ENCODE results near the gene ADCY6. TPM values are rescaled to one million over a fixed set of nuclear protein-coding genes. Genes with fewer than 3 reads are reported as not detected.

ADCY6 gene
- total and polyA plus RNA-seq, 2 donors (not counting 3 experiments of a cell fraction or from before 2014, with no cell fraction given), result 37.0 to 46.2 TPM

DNA sequence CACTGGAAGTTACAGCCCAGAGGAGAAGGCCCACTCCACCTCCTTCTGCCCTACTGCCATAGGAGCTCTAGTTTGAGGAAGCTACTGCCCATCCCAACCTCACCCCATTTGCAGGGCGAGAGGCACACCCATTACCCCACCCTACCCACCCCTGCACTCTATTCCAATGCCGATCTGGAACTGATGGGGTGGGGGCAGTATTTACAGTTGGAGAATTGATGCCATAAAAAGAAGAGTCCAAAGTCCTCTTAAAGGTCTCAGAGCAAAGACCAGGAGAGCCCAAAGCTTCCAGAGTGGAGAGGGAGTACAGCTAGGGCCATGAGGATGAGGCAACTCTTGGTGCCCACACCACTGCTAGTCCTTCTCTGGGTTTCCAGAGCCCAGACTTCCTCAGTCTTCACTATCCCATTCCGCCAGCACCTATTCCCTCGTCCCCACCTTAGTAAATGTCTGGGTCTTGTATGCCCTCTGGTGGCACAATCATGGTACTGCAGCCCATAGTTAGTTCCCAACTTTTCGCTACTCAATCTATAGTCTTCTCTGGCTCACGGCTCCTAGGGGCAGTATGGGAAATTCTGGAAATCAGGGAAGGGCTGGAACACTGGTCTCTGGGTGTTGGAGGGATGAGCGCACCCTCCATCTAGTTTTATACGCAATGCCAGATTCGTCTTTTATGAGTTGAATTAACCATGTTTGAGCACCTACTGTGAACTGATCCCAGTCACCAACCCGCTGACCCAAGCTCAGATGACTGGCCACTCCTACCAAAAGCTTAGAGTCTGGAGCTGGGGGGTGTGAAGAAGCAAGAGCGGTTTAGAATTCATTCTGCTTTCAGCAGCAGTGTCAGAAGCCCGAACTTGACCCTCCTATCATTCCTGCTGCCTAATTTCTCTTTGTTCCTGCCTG lies 6.9 kb upstream of the ADCY6 start:
- Histone ChIP-seq H3K9me1 (replicated peaks; ENCODE audit: control insufficient read depth, extremely low read depth, insufficient read depth, low read length) (no peaks in the 10 kb centered on the region), H3K36me3 (ENCODE audit: control insufficient read depth in 2 of 2, extremely low read depth in 1 of 2, insufficient read depth in 2 of 2, low read length in 2 of 2) (no peaks in the 10 kb centered on the region), H3K9me3 (replicated peaks; ENCODE audit: control insufficient read depth, insufficient read depth, low read length) (no peaks in the 10 kb centered on the region), H3K27ac (ENCODE audit: insufficient read depth, low read depth, low read length) (no peak overlapping the region), H4K20me1 (replicated peaks; ENCODE audit: control insufficient read depth, extremely low read depth, insufficient read depth, low read length) (no peaks in the 10 kb centered on the region), H2AFZ (ENCODE audit: low read depth, low read length) (peak overlapping the region; percentile 67), H3K9ac (replicated peaks; ENCODE audit: extremely low read depth, insufficient read depth, low read length) (no peak overlapping the region), H3K4me1 (ENCODE audit: control insufficient read depth, extremely low read depth, insufficient read depth, low read length) (no peaks in the 10 kb centered on the region), H3K4me3 (replicated peaks in 1 of 3; ENCODE audit: insufficient read depth in 1 of 3, low read depth in 1 of 3, low read length in 3 of 3) (no peak overlapping the region), H3K27me3 (ENCODE audit: control insufficient read depth in 2 of 2, insufficient read depth in 2 of 2, low read length in 2 of 2) (peaks cover 0 to 1% of the 10 kb centered on the region in 2 experiments), H3K79me2 (ENCODE audit: control insufficient read depth, insufficient read depth, low read length) (no peaks in the 10 kb centered on the region), H3K4me2 (ENCODE audit: insufficient read depth, low read length) (no peak overlapping the region)
- intact Hi-C loops (cut with micrococcal nuclease) (loop anchor here (1.0 to 2.0 kb wide), 4 partner anchors 15 to 254 kb away; no protein-coding TSS in a partner anchor), dilution Hi-C loops (cut with MboI; ENCODE audit: extremely low pct_ligation_motif_present, low sequenced_read_pairs) (no loop called here)
- TF ChIP-seq, protein P1, sequence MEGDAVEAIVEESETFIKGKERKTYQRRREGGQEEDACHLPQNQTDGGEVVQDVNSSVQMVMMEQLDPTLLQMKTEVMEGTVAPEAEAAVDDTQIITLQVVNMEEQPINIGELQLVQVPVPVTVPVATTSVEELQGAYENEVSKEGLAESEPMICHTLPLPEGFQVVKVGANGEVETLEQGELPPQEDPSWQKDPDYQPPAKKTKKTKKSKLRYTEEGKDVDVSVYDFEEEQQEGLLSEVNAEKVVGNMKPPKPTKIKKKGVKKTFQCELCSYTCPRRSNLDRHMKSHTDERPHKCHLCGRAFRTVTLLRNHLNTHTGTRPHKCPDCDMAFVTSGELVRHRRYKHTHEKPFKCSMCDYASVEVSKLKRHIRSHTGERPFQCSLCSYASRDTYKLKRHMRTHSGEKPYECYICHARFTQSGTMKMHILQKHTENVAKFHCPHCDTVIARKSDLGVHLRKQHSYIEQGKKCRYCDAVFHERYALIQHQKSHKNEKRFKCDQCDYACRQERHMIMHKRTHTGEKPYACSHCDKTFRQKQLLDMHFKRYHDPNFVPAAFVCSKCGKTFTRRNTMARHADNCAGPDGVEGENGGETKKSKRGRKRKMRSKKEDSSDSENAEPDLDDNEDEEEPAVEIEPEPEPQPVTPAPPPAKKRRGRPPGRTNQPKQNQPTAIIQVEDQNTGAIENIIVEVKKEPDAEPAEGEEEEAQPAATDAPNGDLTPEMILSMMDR (IDR thresholded peaks at IDR 0.05; ENCODE audit: extremely low read depth in 1 of 2, insufficient read depth in 1 of 2, low read depth in 1 of 2, low read length in 2 of 2), result peak; percentile 84 to 89
- TF ChIP-seq POLR2AphosphoS5 (IDR thresholded peaks at IDR 0.05; ENCODE audit: insufficient read depth, low read depth, low read length), result no peak
- FAIRE-seq (peak; percentile 98), DNase-seq (ENCODE audit: low read depth, low spot score) (peak; percentile 84)
- ChIA-PET POLR2A (interaction anchor here (0.9 kb wide), 1 partner anchor 42 kb away, joined by 4 read pairs; no protein-coding TSS in a partner anchor), CTCF (interaction anchor here (0.6 to 16.5 kb wide), 13 partner anchors 11 to 253 kb away, joined by 3 to 606 read pairs (median 3); no protein-coding TSS in a partner anchor)
- BruUV-seq (replicated peaks), result no TSS peak

- ChIA-PET CTCF (interaction anchor here (0.6 to 16.5 kb wide), 12 partner anchors 10 to 252 kb away, joined by 3 to 606 read pairs (median 4); no protein-coding TSS in a partner anchor), POLR2A (interaction anchor here (0.6 to 0.9 kb wide), 2 partner anchors 25 to 42 kb away, joined by 4 to 5 read pairs; no protein-coding TSS in a partner anchor)
- no peak overlapping the region for H3K4me3 ChIP-seq (replicated peaks in 1 of 3; ENCODE audit: insufficient read depth in 1 of 3, low read depth in 1 of 3, low read length in 3 of 3)
- TF ChIP-seq, protein P1 (IDR thresholded peaks at IDR 0.05; ENCODE audit: extremely low read depth in 1 of 2, insufficient read depth in 1 of 2, low read depth in 1 of 2, low read length in 2 of 2), result no peak
- no peak for TF ChIP-seq EZH2 (IDR thresholded peaks at IDR 0.05; ENCODE audit: borderline replicate concordance, low read depth, low read length, severe bottlenecking)
- no peak for TF ChIP-seq FOS (IDR thresholded peaks at IDR 0.05; ENCODE audit: borderline replicate concordance, insufficient read depth, low read length)
- no peak for TF ChIP-seq GATA2 (IDR thresholded peaks at IDR 0.05; ENCODE audit: insufficient read depth, insufficient read length, low read depth, low read length)
- TF ChIP-seq MYC (IDR thresholded peaks at IDR 0.05; ENCODE audit: low read depth, low read length), result no peak
- dilution Hi-C loops (cut with MboI; ENCODE audit: extremely low pct_ligation_motif_present, low sequenced_read_pairs), result no loop called here
- intact Hi-C loops (cut with micrococcal nuclease), result loop anchor here (1.0 to 2.0 kb wide), 3 partner anchors 14 to 253 kb away; no protein-coding TSS in a partner anchor
- no peaks in the 10 kb centered on the region for H3K9me3 ChIP-seq (replicated peaks; ENCODE audit: control insufficient read depth, insufficient read depth, low read length)
- no peak overlapping the region for H3K4me2 ChIP-seq (ENCODE audit: insufficient read depth, low read length)
- H4K20me1 ChIP-seq (replicated peaks; ENCODE audit: control insufficient read depth, extremely low read depth, insufficient read depth, low read length), result no peaks in the 10 kb centered on the region
- no peaks in the 10 kb centered on the region for H3K4me1 ChIP-seq (ENCODE audit: control insufficient read depth, extremely low read depth, insufficient read depth, low read length)
- H3K9ac ChIP-seq (replicated peaks; ENCODE audit: extremely low read depth, insufficient read depth, low read length), result no peak overlapping the region
- H3K79me2 ChIP-seq (ENCODE audit: control insufficient read depth, insufficient read depth, low read length), result no peaks in the 10 kb centered on the region
- BruUV-seq (replicated peaks), result no TSS peak
- no peak overlapping the region for H3K27ac ChIP-seq (ENCODE audit: insufficient read depth, low read depth, low read length)
- no peaks in the 10 kb centered on the region for H3K36me3 ChIP-seq (ENCODE audit: control insufficient read depth in 2 of 2, extremely low read depth in 1 of 2, insufficient read depth in 2 of 2, low read length in 2 of 2)
- H2AFZ ChIP-seq (ENCODE audit: low read depth, low read length), result no peak overlapping the region
- H3K27me3 ChIP-seq (ENCODE audit: control insufficient read depth in 2 of 2, insufficient read depth in 2 of 2, low read length in 2 of 2), result no peaks in the 10 kb centered on the region
- no peaks in the 10 kb centered on the region for H3K9me1 ChIP-seq (replicated peaks; ENCODE audit: control insufficient read depth, extremely low read depth, insufficient read depth, low read length)
- no peak for DNase-seq (ENCODE audit: low read depth, low spot score)
- FAIRE-seq, result no peak
Observed at GRCh38 chr12:48794870-48795269, 6.0 kb upstream of the ADCY6 start.
